ENCODE measurements around the gene TSACC. TPM values are rescaled to one million over a fixed set of nuclear protein-coding genes. Genes with fewer than 3 reads are reported as not detected.

Gene TSACC
- total and polyA plus RNA-seq, 4 experiments from 2014 or later, result 0.32 TPM; not detected in 3

DNA sequence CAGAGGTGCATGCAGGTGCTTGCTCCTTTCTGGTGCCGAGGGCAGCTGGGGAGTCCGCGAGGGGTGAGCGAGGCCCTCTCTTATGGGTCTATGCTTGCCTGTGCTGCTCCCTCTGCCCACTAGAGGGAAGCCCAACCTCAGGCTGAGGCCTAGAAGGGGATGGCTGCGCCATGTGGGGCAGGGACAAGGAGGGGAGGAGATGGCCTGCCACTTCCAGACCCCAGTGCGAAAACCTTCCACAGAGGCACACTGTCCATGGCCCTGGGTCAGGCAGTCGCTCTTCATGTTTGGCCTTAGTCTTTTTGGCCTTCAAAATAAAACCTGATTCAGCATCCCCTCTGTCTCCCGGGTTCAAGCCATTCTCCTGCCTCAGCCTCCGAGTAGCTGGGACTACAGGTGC, 44.7 kb downstream of the TSACC start:
- Mint-ChIP-seq H3K9me3 (no peaks in the 10 kb centered on the region), H3K4me1 (peaks cover 4 to 14% (median 7%) of the 10 kb centered on the region in 4 donors), H3K4me3 (no peak overlapping the region), H3K36me3 (no peaks in the 10 kb centered on the region), H3K27ac (no peak overlapping the region), H3K27me3 (peaks cover 7 to 12% of the 10 kb centered on the region in 2 donors)
- Histone ChIP-seq H3K36me3 (ENCODE audit: insufficient read depth, low read length) (no peaks in the 10 kb centered on the region), H3K4me1 (ENCODE audit: insufficient read depth, low read length) (peaks cover 6% of the 10 kb centered on the region), H3K9me3 (ENCODE audit: control insufficient read depth in 1 of 2, low read length in 2 of 2) (no peaks in the 10 kb centered on the region), H3K4me3 (ENCODE audit: low read length in 2 of 2) (no peak overlapping the region), H3K27ac (ENCODE audit: low read depth, low read length) (no peak overlapping the region), H3K27me3 (ENCODE audit: insufficient read depth, low read length) (no peaks in the 10 kb centered on the region)
- ChIA-PET CTCF (ENCODE audit: partially characterized antibody) (interaction anchor here (1.0 to 7.8 kb wide), 2 partner anchors 65 to 225 kb away, joined by 3 to 303 read pairs; no protein-coding TSS in a partner anchor), POLR2A (ENCODE audit: partially characterized antibody) (no interaction called here)
- intact Hi-C loops (cut with micrococcal nuclease), result no loop called here
- peak; percentile 37 to 58 (median 44) for DNase-seq

DNA sequence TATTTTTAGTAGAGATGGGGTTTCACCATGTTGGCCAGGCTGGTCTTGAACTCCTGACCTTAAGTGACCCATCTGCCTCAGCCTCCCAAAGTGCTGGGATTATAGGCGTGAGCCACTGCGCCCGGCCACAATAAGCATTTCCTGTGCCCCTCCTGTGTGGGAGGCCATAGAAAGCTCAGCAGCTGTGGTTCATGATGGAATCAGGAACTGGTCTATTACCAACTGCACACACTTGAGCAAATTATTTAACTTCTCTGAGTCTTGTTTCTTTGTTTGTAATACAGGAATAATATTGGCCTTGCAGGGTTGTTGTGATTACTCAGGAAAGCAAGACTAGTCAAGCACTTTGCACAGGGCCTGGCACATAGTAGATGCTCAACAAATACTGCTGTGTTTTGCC, 45.7 kb downstream of the TSACC start:
- POLR2A ChIA-PET (ENCODE audit: partially characterized antibody), result no interaction called here
- no peak overlapping the region for H3K27ac ChIP-seq (ENCODE audit: low read depth, low read length)
- intact Hi-C loops (cut with micrococcal nuclease), result no loop called here
- no peaks in the 10 kb centered on the region for H3K36me3 ChIP-seq (ENCODE audit: insufficient read depth, low read length)
- CTCF ChIA-PET (ENCODE audit: partially characterized antibody), result interaction anchor here (1.7 to 7.8 kb wide), 6 partner anchors 8 to 224 kb away, joined by 4 to 303 read pairs (median 34); partner anchors contain the start of gene RHBG
- no peaks in the 10 kb centered on the region for H3K27me3 ChIP-seq (ENCODE audit: insufficient read depth, low read length)
- Mint-ChIP-seq H3K9me3 (no peaks in the 10 kb centered on the region), H3K36me3 (no peaks in the 10 kb centered on the region), H3K4me3 (no peak overlapping the region), H3K27me3 (peaks cover 11 to 18% of the 10 kb centered on the region in 2 donors), H3K4me1 (peaks cover 4 to 14% (median 7%) of the 10 kb centered on the region in 4 donors), H3K27ac (no peak overlapping the region)
- no peak overlapping the region for H3K4me3 ChIP-seq (ENCODE audit: low read length in 2 of 2)
- H3K9me3 ChIP-seq (ENCODE audit: control insufficient read depth in 1 of 2, low read length in 2 of 2), result no peaks in the 10 kb centered on the region
- peaks cover 6% of the 10 kb centered on the region for H3K4me1 ChIP-seq (ENCODE audit: insufficient read depth, low read length)
- DNase-seq, result no peak

DNA sequence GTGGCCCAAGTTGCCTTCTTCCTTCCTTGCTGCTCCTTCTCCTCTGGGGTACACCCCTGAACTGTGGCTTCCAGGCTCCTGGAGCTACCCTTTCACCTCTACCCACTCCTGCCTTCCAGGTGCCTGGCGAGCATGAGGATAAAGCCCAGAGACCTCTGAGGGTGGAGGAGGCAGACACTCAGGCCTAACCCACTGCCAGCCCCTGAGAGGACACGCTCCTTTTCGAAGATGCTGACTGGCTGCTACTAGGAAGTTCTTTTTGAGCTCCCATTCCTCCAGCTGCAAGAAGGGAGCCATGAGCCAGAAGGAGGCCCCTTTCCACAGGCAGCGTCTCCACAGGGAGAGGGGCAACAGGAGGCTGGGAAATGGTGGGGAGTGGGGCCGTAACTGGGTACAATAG, 46.3 kb downstream of the TSACC start:
- H3K9me3 Mint-ChIP-seq, result no peaks in the 10 kb centered on the region
- H3K4me1 Mint-ChIP-seq, result peaks cover 4 to 14% (median 7%) of the 10 kb centered on the region in 4 donors
- peaks cover 17 to 24% of the 10 kb centered on the region in 2 donors for H3K27me3 Mint-ChIP-seq
- ChIA-PET CTCF (ENCODE audit: partially characterized antibody) (interaction anchor here (0.6 to 7.8 kb wide), 12 partner anchors 9 to 432 kb away, joined by 3 to 303 read pairs (median 21); partner anchors contain the start of genes RHBG and SH2D2A), POLR2A (ENCODE audit: partially characterized antibody) (interaction anchor here (2.3 kb wide), 1 partner anchor 61 kb away, joined by 37 read pairs; no protein-coding TSS in a partner anchor)
- H3K27me3 ChIP-seq (ENCODE audit: insufficient read depth, low read length), result peaks cover 5% of the 10 kb centered on the region
- no peaks in the 10 kb centered on the region for H3K9me3 ChIP-seq (ENCODE audit: control insufficient read depth in 1 of 2, low read length in 2 of 2)
- peaks cover 6% of the 10 kb centered on the region for H3K4me1 ChIP-seq (ENCODE audit: insufficient read depth, low read length)
- H3K4me3 ChIP-seq (ENCODE audit: low read length in 2 of 2), result no peak overlapping the region
- no peak overlapping the region for H3K27ac ChIP-seq (ENCODE audit: low read depth, low read length)
- no peak overlapping the region for H3K27ac Mint-ChIP-seq
- H3K36me3 Mint-ChIP-seq, result no peaks in the 10 kb centered on the region
- no peak overlapping the region for H3K4me3 Mint-ChIP-seq
- intact Hi-C loops (cut with micrococcal nuclease), result loop anchor here (1.0 kb wide), 1 partner anchor 62 kb away; no protein-coding TSS in a partner anchor
- no peaks in the 10 kb centered on the region for H3K36me3 ChIP-seq (ENCODE audit: insufficient read depth, low read length)
- DNase-seq, result no peak

DNA sequence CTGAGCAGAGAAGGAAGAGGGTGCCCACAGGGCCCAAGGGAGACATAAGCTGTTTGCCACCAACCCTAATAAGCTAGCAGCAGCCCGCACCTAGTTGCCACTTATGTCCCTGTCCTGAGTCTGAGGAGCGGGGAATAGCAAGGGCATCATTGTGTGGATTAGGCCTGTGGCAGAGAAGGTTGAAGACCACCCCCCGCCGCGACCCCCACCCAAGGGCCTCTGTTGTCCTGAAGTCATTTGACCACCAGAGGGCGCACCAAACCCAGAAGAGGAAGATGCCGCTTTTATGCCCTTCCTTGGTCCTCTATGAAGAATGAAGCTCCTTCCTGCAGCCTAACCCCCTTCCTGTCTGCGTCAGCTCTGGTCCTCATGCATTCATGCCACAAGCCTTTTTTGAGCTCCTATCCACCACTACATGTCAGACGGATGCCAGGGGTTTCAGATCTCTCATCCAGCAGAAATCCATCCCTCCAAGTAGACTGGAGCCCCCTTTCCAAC, 47.3 kb downstream of the TSACC start:
- POLR2A ChIA-PET (ENCODE audit: partially characterized antibody), result interaction anchor here (0.6 to 2.3 kb wide), 8 partner anchors 34 to 232 kb away, joined by 3 to 37 read pairs (median 5); no protein-coding TSS in a partner anchor
- peaks cover 7% of the 10 kb centered on the region for H3K27me3 ChIP-seq (ENCODE audit: insufficient read depth, low read length)
- H3K27ac ChIP-seq (ENCODE audit: low read depth, low read length), result no peak overlapping the region
- H3K9me3 Mint-ChIP-seq, result no peaks in the 10 kb centered on the region
- H3K4me3 Mint-ChIP-seq, result peak overlapping the region in 3 of 8 donors; percentile 2 to 57 (median 18)
- H3K9me3 ChIP-seq (ENCODE audit: control insufficient read depth in 1 of 2, low read length in 2 of 2), result no peaks in the 10 kb centered on the region
- CTCF ChIA-PET (ENCODE audit: partially characterized antibody), result interaction anchor here (0.6 to 7.8 kb wide), 67 partner anchors 9 to 447 kb away, joined by 3 to 303 read pairs (median 6); partner anchors contain the start of genes NAXE, RHBG and TMEM79
- DNase-seq, result peak; percentile 75 to 83 (median 77)
- peaks cover 6% of the 10 kb centered on the region for H3K4me1 ChIP-seq (ENCODE audit: insufficient read depth, low read length)
- H3K4me1 Mint-ChIP-seq, result peaks cover 4 to 14% (median 7%) of the 10 kb centered on the region in 4 donors
- no peaks in the 10 kb centered on the region for H3K36me3 Mint-ChIP-seq
- peak overlapping the region in 4 of 7 donors; percentile 15 to 75 (median 44) for H3K27ac Mint-ChIP-seq
- no peaks in the 10 kb centered on the region for H3K36me3 ChIP-seq (ENCODE audit: insufficient read depth, low read length)
- no peak overlapping the region for H3K4me3 ChIP-seq (ENCODE audit: low read length in 2 of 2)
- H3K27me3 Mint-ChIP-seq, result peaks cover 20 to 28% of the 10 kb centered on the region in 2 donors
- intact Hi-C loops (cut with micrococcal nuclease), result loop anchor here (1.0 kb wide), 1 partner anchor 61 kb away; no protein-coding TSS in a partner anchor

DNA sequence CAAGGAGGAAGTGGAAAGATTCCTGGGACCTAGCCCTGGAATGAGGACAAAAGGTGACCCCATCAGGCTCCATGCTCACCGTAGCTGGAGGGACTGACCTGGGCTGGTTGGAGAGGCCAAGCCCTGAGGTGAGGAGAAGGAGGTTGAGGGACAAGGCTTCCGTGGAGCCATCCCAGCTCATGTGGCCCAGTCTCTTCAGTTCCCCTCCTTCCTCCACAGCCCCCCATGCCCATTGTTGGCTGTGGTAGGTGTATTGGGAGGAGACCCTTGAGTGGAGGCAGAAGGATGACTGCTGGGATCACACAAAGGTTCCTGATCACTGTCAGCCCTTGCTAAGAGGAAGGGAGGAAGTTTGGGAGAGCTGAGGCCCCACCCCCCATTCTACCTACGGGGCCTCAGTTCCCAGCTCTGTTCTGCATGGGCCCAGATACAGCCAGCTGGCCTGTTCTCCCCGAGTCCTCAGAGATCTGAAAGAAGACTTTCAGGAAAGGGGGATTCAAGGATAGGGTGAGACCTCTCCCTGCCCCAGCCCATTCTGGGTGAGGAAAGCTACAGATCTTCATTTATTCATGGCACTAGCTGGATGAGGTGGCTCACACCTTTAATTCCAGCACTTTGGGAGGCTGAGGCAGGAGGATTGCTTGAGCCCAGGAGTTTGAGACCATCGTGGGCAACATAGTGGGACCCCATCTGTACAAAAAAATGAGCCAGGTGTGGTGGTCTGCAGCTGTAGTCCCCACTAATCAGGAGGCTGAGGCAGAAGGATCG, 48.0 kb downstream of the TSACC start:
- ChIA-PET POLR2A (ENCODE audit: partially characterized antibody) (interaction anchor here (0.6 to 2.3 kb wide), 8 partner anchors 33 to 227 kb away, joined by 3 to 37 read pairs (median 5); no protein-coding TSS in a partner anchor), CTCF (ENCODE audit: partially characterized antibody) (interaction anchor here (0.7 to 7.8 kb wide), 64 partner anchors 8 to 320 kb away, joined by 3 to 303 read pairs (median 6); partner anchors contain the start of genes NAXE, RHBG and TMEM79)
- H3K27me3 Mint-ChIP-seq, result peaks cover 21 to 31% of the 10 kb centered on the region in 2 donors
- H3K36me3 Mint-ChIP-seq, result no peaks in the 10 kb centered on the region
- Histone ChIP-seq H3K9me3 (ENCODE audit: control insufficient read depth in 1 of 2, low read length in 2 of 2) (no peaks in the 10 kb centered on the region), H3K27ac (ENCODE audit: low read depth, low read length) (no peak overlapping the region), H3K4me1 (ENCODE audit: insufficient read depth, low read length) (peaks cover 6% of the 10 kb centered on the region), H3K27me3 (ENCODE audit: insufficient read depth, low read length) (peaks cover 7% of the 10 kb centered on the region), H3K36me3 (ENCODE audit: insufficient read depth, low read length) (no peaks in the 10 kb centered on the region), H3K4me3 (ENCODE audit: low read length in 2 of 2) (no peak overlapping the region)
- peaks cover 4 to 14% (median 7%) of the 10 kb centered on the region in 4 donors for H3K4me1 Mint-ChIP-seq
- intact Hi-C loops (cut with micrococcal nuclease), result no loop called here
- no peak for DNase-seq
- H3K27ac Mint-ChIP-seq, result peak overlapping the region in 1 of 7 donors; percentile 75
- H3K4me3 Mint-ChIP-seq, result no peak overlapping the region
- no peaks in the 10 kb centered on the region for H3K9me3 Mint-ChIP-seq

DNA sequence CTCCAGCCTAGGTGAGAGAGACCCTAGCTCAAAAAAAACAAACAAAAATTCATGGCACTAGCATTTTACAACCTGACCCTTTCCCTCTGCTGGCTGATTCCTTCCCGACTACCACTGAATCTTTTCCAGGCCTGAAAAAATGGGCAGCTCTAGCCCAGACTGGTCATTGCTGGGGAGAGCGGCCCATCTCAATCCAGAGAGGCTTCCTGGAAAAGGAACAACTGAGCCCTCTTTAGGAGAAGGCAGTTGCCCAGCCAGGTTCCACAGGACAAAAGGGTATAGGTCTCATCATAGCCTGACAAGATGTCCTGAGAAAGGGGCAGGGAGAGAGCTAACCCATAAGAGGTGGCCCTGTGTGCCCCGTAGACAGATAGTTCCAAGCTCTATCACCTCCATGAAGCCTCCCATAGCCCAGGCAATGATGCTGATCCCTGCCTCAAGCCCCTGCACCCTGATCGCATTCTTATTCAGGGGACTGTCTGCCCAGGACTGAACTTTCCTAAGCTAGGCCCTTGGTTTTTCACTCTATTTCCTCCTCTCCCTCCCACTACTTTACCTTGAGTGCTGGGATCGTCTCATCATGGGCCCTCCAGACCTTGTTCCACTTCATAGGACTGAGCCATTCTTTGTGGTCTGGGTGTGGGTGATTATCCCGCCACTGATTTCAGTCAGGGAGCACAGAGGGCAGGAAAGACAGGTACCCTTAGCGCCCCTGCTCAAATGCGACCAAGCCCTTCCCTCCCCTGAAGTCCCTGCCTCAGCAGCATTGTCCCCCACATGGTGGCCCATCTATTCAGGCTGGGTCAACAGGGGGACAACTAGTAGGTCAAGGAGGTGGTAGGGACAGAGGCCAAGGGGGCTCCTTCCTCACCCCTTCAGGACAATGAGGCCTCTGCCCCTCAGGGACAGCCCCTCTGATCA, 48.9 kb downstream of the TSACC start:
- Mint-ChIP-seq H3K9me3 (no peaks in the 10 kb centered on the region), H3K36me3 (no peaks in the 10 kb centered on the region), H3K4me1 (peaks cover 4 to 14% (median 7%) of the 10 kb centered on the region in 4 donors), H3K27ac (peak overlapping the region in 3 of 7 donors; percentile 12 to 48 (median 18)), H3K4me3 (no peak overlapping the region), H3K27me3 (peaks cover 21 to 31% of the 10 kb centered on the region in 2 donors)
- peaks cover 7% of the 10 kb centered on the region for H3K27me3 ChIP-seq (ENCODE audit: insufficient read depth, low read length)
- H3K27ac ChIP-seq (ENCODE audit: low read depth, low read length), result no peak overlapping the region
- no peak for DNase-seq
- peaks cover 6% of the 10 kb centered on the region for H3K4me1 ChIP-seq (ENCODE audit: insufficient read depth, low read length)
- intact Hi-C loops (cut with micrococcal nuclease), result no loop called here
- ChIA-PET CTCF (ENCODE audit: partially characterized antibody) (interaction anchor here (1.2 to 7.8 kb wide), 16 partner anchors 19 to 303 kb away, joined by 3 to 303 read pairs (median 14); partner anchors contain the start of gene NAXE), POLR2A (ENCODE audit: partially characterized antibody) (interaction anchor here (1.8 kb wide), 1 partner anchor 47 kb away, joined by 5 read pairs; no protein-coding TSS in a partner anchor)
- H3K36me3 ChIP-seq (ENCODE audit: insufficient read depth, low read length), result no peaks in the 10 kb centered on the region
- H3K4me3 ChIP-seq (ENCODE audit: low read length in 2 of 2), result no peak overlapping the region
- H3K9me3 ChIP-seq (ENCODE audit: control insufficient read depth in 1 of 2, low read length in 2 of 2), result no peaks in the 10 kb centered on the region

Measured in CD4-positive, alpha-beta memory T cell (primary cell).